ENCODE results near the gene SLC25A14. TPM values are rescaled to one million over a fixed set of nuclear protein-coding genes. Genes with fewer than 3 reads are reported as not detected.
A peak's percentile ranks its signal among the peaks of the same experiment; 100 is the strongest.
"Not testable (repeated sequence)": the region's sequence is repeated elsewhere in the genome, so short reads cannot be mapped to it uniquely, and the experiment has no call there.

The SLC25A14 gene, protein sequence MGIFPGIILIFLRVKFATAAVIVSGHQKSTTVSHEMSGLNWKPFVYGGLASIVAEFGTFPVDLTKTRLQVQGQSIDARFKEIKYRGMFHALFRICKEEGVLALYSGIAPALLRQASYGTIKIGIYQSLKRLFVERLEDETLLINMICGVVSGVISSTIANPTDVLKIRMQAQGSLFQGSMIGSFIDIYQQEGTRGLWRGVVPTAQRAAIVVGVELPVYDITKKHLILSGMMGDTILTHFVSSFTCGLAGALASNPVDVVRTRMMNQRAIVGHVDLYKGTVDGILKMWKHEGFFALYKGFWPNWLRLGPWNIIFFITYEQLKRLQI
- total RNA-seq: 10 to 100 TPM; 11.6 to 15.7 TPM

DNA sequence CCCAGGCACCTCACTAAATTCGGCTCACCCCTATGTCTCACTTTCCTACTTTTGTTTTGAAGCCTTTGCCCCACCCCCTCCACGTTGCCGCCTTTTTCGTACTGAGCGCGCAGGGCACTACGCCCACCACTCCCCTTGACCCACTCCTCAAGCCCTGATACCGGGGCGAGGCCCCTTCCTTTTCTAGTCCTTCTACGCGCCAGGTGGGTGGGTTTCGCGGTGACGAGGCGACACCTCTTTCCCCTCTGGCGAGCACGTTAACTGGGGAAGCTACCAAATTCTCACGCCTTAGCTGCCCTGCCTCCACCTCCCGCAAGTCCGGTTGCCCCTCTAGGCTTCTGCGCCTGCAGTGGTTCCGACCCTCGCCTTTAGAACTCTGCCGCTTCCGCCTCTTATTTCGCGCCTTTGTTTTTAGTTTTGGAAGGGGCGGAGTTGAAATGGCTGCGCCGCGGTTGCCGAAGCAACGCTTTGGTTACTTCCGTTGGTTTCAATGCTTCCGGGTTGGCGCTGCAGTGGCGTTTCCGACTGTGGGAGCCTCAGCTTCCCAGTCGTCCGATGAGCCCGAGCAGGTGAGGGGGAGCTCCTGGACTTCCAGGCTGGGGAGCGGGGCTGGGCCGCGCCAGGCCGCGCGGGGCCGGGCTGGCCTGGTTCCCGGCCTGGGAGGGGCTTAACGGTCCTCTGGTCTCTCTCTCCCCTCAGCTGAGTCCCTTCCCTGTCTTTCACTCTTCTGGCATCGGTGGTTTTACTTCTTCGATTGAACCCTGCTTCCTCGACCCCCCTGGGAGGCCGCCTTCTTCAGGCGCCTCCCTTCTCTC is at the start of gene SLC25A14:
TSS of gene SLC25A14 (plus strand) at position 512 of the 815 bp plus-strand sequence. CDS start 360 bp downstream, outside the sequence.
- peak; percentile 95 for ATAC-seq (replicated peaks)
- Mint-ChIP-seq H3K27ac (peak within 1 kb of the TSS; percentile 92), H3K4me1 (peaks cover 7% of the 10 kb centered on the region), H3K4me3 (peak within 1 kb of the TSS; percentile 94), H3K27me3 (no peaks in the 10 kb centered on the region), H3K9me3 (no peaks in the 10 kb centered on the region), H3K36me3 (ENCODE audit: low read depth) (no peaks in the 10 kb centered on the region)

DNA sequence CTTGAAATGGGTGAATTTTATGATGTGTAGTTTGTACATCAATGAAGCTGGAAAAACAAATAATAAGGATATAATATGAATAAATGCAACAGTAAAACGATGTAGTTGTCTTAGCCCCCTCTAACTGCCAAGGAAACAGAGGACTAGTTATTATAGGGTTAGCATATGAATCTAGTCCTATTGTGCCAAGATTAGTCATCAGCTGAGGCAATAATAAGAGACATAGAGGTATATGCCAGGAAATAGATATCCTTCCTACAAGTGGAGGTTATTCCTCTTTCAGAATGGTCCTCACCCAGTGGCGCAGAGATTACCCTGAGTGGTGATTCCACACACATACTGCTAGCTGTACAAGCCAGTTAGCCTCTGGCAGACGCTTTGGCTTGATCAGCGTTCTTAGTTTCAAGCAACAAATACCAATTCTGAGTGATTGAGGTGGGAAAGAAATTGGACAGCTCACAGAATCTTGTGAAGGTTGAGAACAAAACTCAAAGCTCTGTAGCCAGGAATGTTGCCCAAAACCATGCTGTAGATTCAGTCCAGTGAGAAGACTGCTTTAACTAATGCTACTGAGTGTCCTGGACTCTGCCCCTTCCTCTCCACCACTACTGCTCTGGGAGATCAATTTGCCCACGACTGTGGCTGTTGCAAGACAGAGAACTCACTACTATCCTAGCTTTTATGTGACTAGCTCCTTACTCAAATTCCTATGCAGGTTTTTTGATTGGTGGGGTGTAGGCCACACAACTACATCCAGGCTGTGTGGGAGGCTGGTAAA is 44.0 kb upstream of the SLC25A14 start:
- Mint-ChIP-seq H3K4me1 (no peaks in the 10 kb centered on the region), H3K27me3 (no peaks in the 10 kb centered on the region)
- no peak for ATAC-seq (replicated peaks)

GRCh38 chrX:130296297-130296678 is 43.4 kb upstream of the SLC25A14 start:
- no peak overlapping the region for H3K4me3 Mint-ChIP-seq
- no peaks in the 10 kb centered on the region for H3K36me3 Mint-ChIP-seq (ENCODE audit: low read depth)
- no peaks in the 10 kb centered on the region for H3K4me1 Mint-ChIP-seq
- ATAC-seq (replicated peaks): no peak
- H3K27ac Mint-ChIP-seq: no peak overlapping the region
- no peaks in the 10 kb centered on the region for H3K27me3 Mint-ChIP-seq
- no peaks in the 10 kb centered on the region for H3K9me3 Mint-ChIP-seq

More for the DNA sequence above, 44.0 kb upstream of the SLC25A14 start:
- Mint-ChIP-seq H3K36me3 (ENCODE audit: low read depth) (no peaks in the 10 kb centered on the region), H3K9me3 (no peaks in the 10 kb centered on the region), H3K4me3 (no peak overlapping the region), H3K27ac (no peak overlapping the region)

- Mint-ChIP-seq H3K36me3 (ENCODE audit: low read depth) (no peaks in the 10 kb centered on the region), H3K4me1 (no peaks in the 10 kb centered on the region), H3K27me3 (no peaks in the 10 kb centered on the region), H3K27ac (no peak overlapping the region), H3K4me3 (no peak overlapping the region), H3K9me3 (no peaks in the 10 kb centered on the region)
- no peak for ATAC-seq (replicated peaks)
These were observed 43.0 kb upstream of the SLC25A14 start for GRCh38 chrX:130296743-130297142.

DNA sequence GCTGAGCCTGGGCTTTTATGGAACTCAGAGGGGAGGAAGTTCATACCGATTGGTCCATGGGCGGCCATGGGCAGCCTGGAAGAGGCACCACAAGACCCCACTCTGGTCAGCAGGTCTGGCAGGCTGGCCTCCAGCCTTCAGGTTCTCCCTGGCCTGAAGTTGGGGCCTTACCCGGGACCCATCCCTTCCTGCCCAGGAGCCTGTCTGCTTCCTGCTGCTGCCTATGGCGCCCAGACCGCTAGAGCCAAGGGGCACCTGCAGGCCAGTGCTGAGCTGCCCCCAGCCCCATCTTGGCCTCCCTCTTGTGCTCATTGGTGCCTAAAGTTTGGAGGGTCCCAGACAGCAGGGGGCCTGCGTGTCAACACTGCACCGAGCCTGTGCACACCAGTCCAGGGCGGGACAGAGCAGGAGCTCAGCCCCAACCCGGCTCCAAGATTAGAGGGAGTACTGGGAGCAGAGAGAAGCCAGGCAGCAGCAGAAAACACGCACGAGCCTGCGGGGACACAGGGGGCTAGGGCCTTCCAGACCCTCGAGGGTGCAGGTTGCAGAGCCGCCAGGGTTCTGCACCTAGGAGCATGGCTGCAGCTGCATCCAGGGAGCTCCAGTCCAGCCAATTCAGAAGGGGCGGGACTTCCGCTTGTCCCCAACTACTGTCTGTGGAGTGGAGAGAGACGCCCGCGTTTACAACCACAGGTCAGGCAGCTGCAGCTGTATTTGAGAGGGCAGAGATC is 40.3 kb upstream of the SLC25A14 start:
- no peaks in the 10 kb centered on the region for H3K4me1 Mint-ChIP-seq
- H3K4me3 Mint-ChIP-seq: no peak overlapping the region
- H3K36me3 Mint-ChIP-seq (ENCODE audit: low read depth): no peaks in the 10 kb centered on the region
- H3K9me3 Mint-ChIP-seq: no peaks in the 10 kb centered on the region
- no peak overlapping the region for H3K27ac Mint-ChIP-seq
- no peaks in the 10 kb centered on the region for H3K27me3 Mint-ChIP-seq
- no peak for ATAC-seq (replicated peaks)

DNA sequence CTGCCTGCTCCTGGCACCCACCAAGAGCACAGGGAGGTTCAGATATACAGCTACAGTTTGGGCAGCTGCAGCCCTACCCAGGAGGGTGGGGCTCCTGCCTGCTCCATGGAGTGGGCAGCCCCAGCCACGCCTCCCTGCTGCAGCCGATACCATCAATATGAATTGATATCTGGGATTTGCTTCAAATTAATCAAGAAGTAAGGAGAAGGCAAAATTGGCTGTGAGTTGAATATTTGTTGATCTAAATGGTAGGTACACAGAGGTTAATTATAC is 39.8 kb upstream of the SLC25A14 start:
- Mint-ChIP-seq H3K36me3 (ENCODE audit: low read depth) (no peaks in the 10 kb centered on the region), H3K27me3 (no peaks in the 10 kb centered on the region), H3K4me3 (no peak overlapping the region), H3K4me1 (no peaks in the 10 kb centered on the region), H3K9me3 (no peaks in the 10 kb centered on the region), H3K27ac (no peak overlapping the region)
- ATAC-seq (replicated peaks): no peak

- Mint-ChIP-seq H3K27ac (no peak overlapping the region), H3K27me3 (no peaks in the 10 kb centered on the region), H3K36me3 (ENCODE audit: low read depth) (no peaks in the 10 kb centered on the region), H3K4me3 (no peak overlapping the region), H3K9me3 (no peaks in the 10 kb centered on the region), H3K4me1 (no peaks in the 10 kb centered on the region)
- no peak for ATAC-seq (replicated peaks)
These were observed 38.3 kb upstream of the SLC25A14 start for GRCh38 chrX:130301405-130301804.

GRCh38 chrX:130301977-130302376 is 37.7 kb upstream of the SLC25A14 start:
- H3K9me3 Mint-ChIP-seq: no peaks in the 10 kb centered on the region
- H3K4me1 Mint-ChIP-seq: no peaks in the 10 kb centered on the region
- H3K4me3 Mint-ChIP-seq: no peak overlapping the region
- no peak overlapping the region for H3K27ac Mint-ChIP-seq
- H3K36me3 Mint-ChIP-seq (ENCODE audit: low read depth): no peaks in the 10 kb centered on the region
- no peaks in the 10 kb centered on the region for H3K27me3 Mint-ChIP-seq
- no peak for ATAC-seq (replicated peaks)

- H3K27ac Mint-ChIP-seq: no peak overlapping the region
- H3K4me1 Mint-ChIP-seq: no peaks in the 10 kb centered on the region
- H3K4me3 Mint-ChIP-seq: no peak overlapping the region
- H3K9me3 Mint-ChIP-seq: no peaks in the 10 kb centered on the region
- no peaks in the 10 kb centered on the region for H3K27me3 Mint-ChIP-seq
- ATAC-seq (replicated peaks): no peak
- H3K36me3 Mint-ChIP-seq (ENCODE audit: low read depth): no peaks in the 10 kb centered on the region
These were observed 34.9 kb upstream of the SLC25A14 start for GRCh38 chrX:130304587-130305368.

- not testable (repeated sequence) for H3K27ac Mint-ChIP-seq; H3K9me3 Mint-ChIP-seq; H3K36me3 Mint-ChIP-seq (ENCODE audit: low read depth); ATAC-seq (replicated peaks); H3K4me3 Mint-ChIP-seq; H3K4me1 Mint-ChIP-seq
- H3K27me3 Mint-ChIP-seq: peaks cover 18% of the 10 kb centered on the region
These were observed 19.8 kb upstream of the SLC25A14 start for GRCh38 chrX:130319886-130320285.

DNA sequence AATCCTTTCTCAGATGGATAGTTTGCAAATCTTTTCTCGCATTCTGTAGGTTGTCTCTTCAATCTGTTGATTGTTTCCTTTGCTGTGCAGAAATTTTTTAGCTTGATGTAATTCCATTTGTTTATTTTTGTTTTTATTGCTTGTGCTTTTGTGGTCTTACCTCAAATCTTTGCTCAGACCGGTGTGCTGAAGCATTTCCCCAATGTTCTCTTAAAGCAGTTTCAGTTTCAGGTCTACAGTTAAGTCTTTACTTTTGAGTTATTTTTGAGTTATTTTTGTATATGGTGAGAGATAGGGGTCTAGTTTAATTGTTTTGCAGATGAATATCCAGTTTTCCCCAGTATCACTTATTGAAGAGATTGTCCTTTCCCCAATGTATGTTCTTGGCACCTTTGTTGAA is 18.2 kb upstream of the SLC25A14 start:
- H3K36me3 Mint-ChIP-seq (ENCODE audit: low read depth): no peaks in the 10 kb centered on the region
- ATAC-seq (replicated peaks): no peak
- peaks cover 13% of the 10 kb centered on the region for H3K27me3 Mint-ChIP-seq
- H3K4me3 Mint-ChIP-seq: no peak overlapping the region
- no peaks in the 10 kb centered on the region for H3K4me1 Mint-ChIP-seq
- H3K9me3 Mint-ChIP-seq: peaks cover 3% of the 10 kb centered on the region
- no peak overlapping the region for H3K27ac Mint-ChIP-seq

DNA sequence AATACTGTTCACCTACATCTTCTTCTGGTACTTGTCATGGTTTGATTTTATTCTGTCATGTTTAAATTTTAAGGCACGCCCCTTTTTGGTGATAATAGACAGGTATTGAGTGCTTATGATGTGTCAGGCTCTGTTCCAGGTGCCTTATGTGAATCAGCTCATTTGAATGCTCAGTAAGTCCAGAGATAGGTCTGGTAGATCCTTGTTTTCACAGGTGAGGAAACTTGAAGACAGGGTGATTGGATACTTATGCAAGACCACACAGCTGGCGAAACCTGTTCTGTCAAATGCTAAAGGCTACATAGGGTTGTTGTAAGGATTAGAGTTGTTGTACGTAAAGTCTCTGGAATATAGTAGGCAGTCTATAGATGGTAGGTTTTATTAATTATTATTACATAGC is 9.6 kb upstream of the SLC25A14 start:
- Mint-ChIP-seq H3K27me3 (peaks cover 11% of the 10 kb centered on the region), H3K27ac (no peak overlapping the region), H3K36me3 (ENCODE audit: low read depth) (no peaks in the 10 kb centered on the region), H3K4me1 (no peaks in the 10 kb centered on the region), H3K9me3 (no peaks in the 10 kb centered on the region), H3K4me3 (no peak overlapping the region)
- ATAC-seq (replicated peaks): no peak

- Mint-ChIP-seq H3K4me3 (no peak overlapping the region), H3K9me3 (no peaks in the 10 kb centered on the region), H3K27me3 (peaks cover 11% of the 10 kb centered on the region), H3K27ac (no peak overlapping the region), H3K36me3 (ENCODE audit: low read depth) (no peaks in the 10 kb centered on the region), H3K4me1 (no peaks in the 10 kb centered on the region)
- ATAC-seq (replicated peaks): peak; percentile 46
These were observed 9.0 kb upstream of the SLC25A14 start for GRCh38 chrX:130330706-130331105.

DNA sequence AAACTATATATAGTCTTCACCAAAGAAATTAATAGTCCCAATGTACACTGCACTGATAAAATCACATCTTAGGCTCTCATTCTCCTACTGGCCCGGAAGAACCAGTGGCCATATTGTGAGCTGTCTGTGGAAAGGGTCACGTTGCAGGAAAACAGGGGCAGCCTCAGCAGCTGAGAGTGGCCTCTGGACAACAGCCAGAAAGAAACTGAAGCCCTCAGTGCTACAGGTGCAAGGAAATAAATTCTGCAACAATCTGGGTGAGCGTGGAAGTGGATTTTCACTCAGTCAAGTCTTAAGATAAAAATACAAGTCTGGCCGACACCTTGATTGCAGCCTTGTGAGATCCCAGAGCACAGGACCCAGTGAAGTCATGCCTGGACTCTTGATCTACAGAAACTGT is 3.2 kb upstream of the SLC25A14 start:
- no peak overlapping the region for H3K27ac Mint-ChIP-seq
- H3K36me3 Mint-ChIP-seq (ENCODE audit: low read depth): no peaks in the 10 kb centered on the region
- peaks cover 3% of the 10 kb centered on the region for H3K27me3 Mint-ChIP-seq
- no peak overlapping the region for H3K4me3 Mint-ChIP-seq
- no peak for ATAC-seq (replicated peaks)
- no peaks in the 10 kb centered on the region for H3K9me3 Mint-ChIP-seq
- H3K4me1 Mint-ChIP-seq: peaks cover 7% of the 10 kb centered on the region

All from activated T-helper 17 cell treated with anti-CD3 and anti-CD28 coated beads, Interleukin-2, amount 50 U/mL, for 72 hours (primary cell).